ENCODE data around the gene TMPRSS2. TPM values are rescaled to one million over a fixed set of nuclear protein-coding genes. Genes with fewer than 3 reads are reported as not detected.

Gene TMPRSS2
- total and polyA plus RNA-seq, 5 experiments from 2014 or later: not detected

GRCh38 chr21:41526478-41527087, 18.6 kb upstream of the TMPRSS2 start:
- Mint-ChIP-seq H3K4me3 (no peak overlapping the region), H3K4me1 (peaks cover 0 to 5% (median 2%) of the 10 kb centered on the region in 4 donors), H3K9me3 (no peaks in the 10 kb centered on the region), H3K36me3 (no peaks in the 10 kb centered on the region), H3K27me3 (peaks cover 2 to 28% (median 14%) of the 10 kb centered on the region in 5 donors), H3K27ac (peak overlapping the region in 1 of 10 donors; percentile 61)
- DNase-seq (no peak), ATAC-seq (no peak)
- POLR2A ChIA-PET: no interaction called here

- H3K4me3 Mint-ChIP-seq: no peak overlapping the region
- H3K27ac Mint-ChIP-seq: no peak overlapping the region
- POLR2A ChIA-PET: no interaction called here
- peaks cover 2 to 14% (median 12%) of the 10 kb centered on the region in 5 donors for H3K27me3 Mint-ChIP-seq
- ATAC-seq: no peak
- no peak for DNase-seq
- no peaks in the 10 kb centered on the region for H3K9me3 Mint-ChIP-seq
- peaks cover 0 to 6% (median 5%) of the 10 kb centered on the region in 4 donors for H3K4me1 Mint-ChIP-seq
- no peaks in the 10 kb centered on the region for H3K36me3 Mint-ChIP-seq
Observed at GRCh38 chr21:41523175-41523574, 15.2 kb upstream of the TMPRSS2 start.

- H3K4me1 Mint-ChIP-seq: peaks cover 0 to 6% (median 5%) of the 10 kb centered on the region in 4 donors
- ATAC-seq: no peak
- H3K27me3 Mint-ChIP-seq: peaks cover 2 to 14% (median 8%) of the 10 kb centered on the region in 5 donors
- POLR2A ChIA-PET: no interaction called here
- no peaks in the 10 kb centered on the region for H3K9me3 Mint-ChIP-seq
- no peak overlapping the region for H3K4me3 Mint-ChIP-seq
- H3K27ac Mint-ChIP-seq: peak overlapping the region in 1 of 10 donors; percentile 19
- H3K36me3 Mint-ChIP-seq: no peaks in the 10 kb centered on the region
- DNase-seq: no peak
Observed at GRCh38 chr21:41521489-41522027, 13.6 kb upstream of the TMPRSS2 start.

- no peak for ATAC-seq
- no peak for DNase-seq
- peaks cover 0 to 6% (median 5%) of the 10 kb centered on the region in 4 donors for H3K4me1 Mint-ChIP-seq
- H3K27ac Mint-ChIP-seq: no peak overlapping the region
- peaks cover 0 to 8% (median under 1%) of the 10 kb centered on the region in 5 donors for H3K27me3 Mint-ChIP-seq
- no peaks in the 10 kb centered on the region for H3K9me3 Mint-ChIP-seq
- POLR2A ChIA-PET: no interaction called here
- H3K36me3 Mint-ChIP-seq: no peaks in the 10 kb centered on the region
- no peak overlapping the region for H3K4me3 Mint-ChIP-seq
Observed at GRCh38 chr21:41520560-41521442, 12.8 kb upstream of the TMPRSS2 start.

GRCh38 chr21:41519806-41520559, 12.0 kb upstream of the TMPRSS2 start:
- Mint-ChIP-seq H3K27me3 (peaks cover 0 to 3% (median 2%) of the 10 kb centered on the region in 5 donors), H3K4me3 (no peak overlapping the region)
- no peak for DNase-seq

GRCh38 chr21:41518757-41519156, 10.8 kb upstream of the TMPRSS2 start:
- POLR2A ChIA-PET: no interaction called here
- Mint-ChIP-seq H3K36me3 (no peaks in the 10 kb centered on the region), H3K27ac (no peak overlapping the region), H3K27me3 (peaks cover 0 to 8% (median 0%) of the 10 kb centered on the region in 5 donors), H3K4me3 (no peak overlapping the region), H3K4me1 (peaks cover 0 to 6% (median 4%) of the 10 kb centered on the region in 4 donors), H3K9me3 (no peaks in the 10 kb centered on the region)
- DNase-seq: no peak
- no peak for ATAC-seq

More at GRCh38 chr21:41519806-41520559, 12.0 kb upstream of the TMPRSS2 start:
- no peaks in the 10 kb centered on the region for H3K36me3 Mint-ChIP-seq
- H3K9me3 Mint-ChIP-seq: no peaks in the 10 kb centered on the region
- no peak overlapping the region for H3K27ac Mint-ChIP-seq
- no peak for ATAC-seq
- POLR2A ChIA-PET: no interaction called here
- H3K4me1 Mint-ChIP-seq: peaks cover 0 to 6% (median 5%) of the 10 kb centered on the region in 4 donors

- H3K4me1 Mint-ChIP-seq: peaks cover 0 to 2% (median 0%) of the 10 kb centered on the region in 4 donors
- no peaks in the 10 kb centered on the region for H3K9me3 Mint-ChIP-seq
- peaks cover 10 to 40% (median 27%) of the 10 kb centered on the region in 5 donors for H3K27me3 Mint-ChIP-seq
- H3K4me3 Mint-ChIP-seq: no peak overlapping the region
- H3K27ac Mint-ChIP-seq: no peak overlapping the region
- DNase-seq: no peak
- POLR2A ChIA-PET: no interaction called here
- H3K36me3 Mint-ChIP-seq: no peaks in the 10 kb centered on the region
- no peak for ATAC-seq
Observed at GRCh38 chr21:41511858-41512257, 3.9 kb upstream of the TMPRSS2 start.

- ATAC-seq: no peak
- Mint-ChIP-seq H3K27me3 (peaks cover 16 to 54% (median 32%) of the 10 kb centered on the region in 5 donors), H3K9me3 (no peaks in the 10 kb centered on the region), H3K27ac (no peak overlapping the region), H3K36me3 (no peaks in the 10 kb centered on the region), H3K4me1 (peaks cover 0 to 2% (median 0%) of the 10 kb centered on the region in 4 donors), H3K4me3 (no peak overlapping the region)
- POLR2A ChIA-PET: no interaction called here
- no peak for DNase-seq
Observed at GRCh38 chr21:41510500-41510899, 2.5 kb upstream of the TMPRSS2 start.

GRCh38 chr21:41509733-41510132, 1.8 kb upstream of the TMPRSS2 start:
- POLR2A ChIA-PET: no interaction called here

GRCh38 chr21:41509145-41509496, 1.2 kb upstream of the TMPRSS2 start:
- H3K9me3 Mint-ChIP-seq: no peaks in the 10 kb centered on the region
- POLR2A ChIA-PET: no interaction called here
- DNase-seq: no peak
- no peak overlapping the region for H3K27ac Mint-ChIP-seq
- no peak for ATAC-seq
- peaks cover 0 to 2% (median 0%) of the 10 kb centered on the region in 4 donors for H3K4me1 Mint-ChIP-seq
- no peak overlapping the region for H3K4me3 Mint-ChIP-seq
- H3K36me3 Mint-ChIP-seq: no peaks in the 10 kb centered on the region
- peaks cover 20 to 63% (median 40%) of the 10 kb centered on the region in 5 donors for H3K27me3 Mint-ChIP-seq

More at GRCh38 chr21:41509733-41510132, 1.8 kb upstream of the TMPRSS2 start:
- DNase-seq: no peak
- Mint-ChIP-seq H3K4me3 (no peak overlapping the region), H3K27ac (no peak overlapping the region), H3K4me1 (peaks cover 0 to 2% (median 0%) of the 10 kb centered on the region in 4 donors), H3K36me3 (no peaks in the 10 kb centered on the region), H3K9me3 (no peaks in the 10 kb centered on the region), H3K27me3 (peaks cover 20 to 62% (median 37%) of the 10 kb centered on the region in 5 donors)
- ATAC-seq: no peak

- ATAC-seq (no peak), DNase-seq (no peak)
- Mint-ChIP-seq H3K27me3 (peaks cover 20 to 62% (median 42%) of the 10 kb centered on the region in 5 donors), H3K9me3 (no peaks in the 10 kb centered on the region), H3K27ac (no peak overlapping the region), H3K36me3 (no peaks in the 10 kb centered on the region), H3K4me1 (peaks cover 0 to 2% (median 0%) of the 10 kb centered on the region in 4 donors), H3K4me3 (no peak overlapping the region)
- POLR2A ChIA-PET: no interaction called here
Observed at GRCh38 chr21:41508415-41509144, 622 bp upstream of the TMPRSS2 start.
